Epithelial cell of esophagus (primary cell): ENCODE results near the gene APBB1.

Experiments used
- DNase-seq: peaks from one replicate; pipeline ENCODE4 v3.0.0; 2010; ENCODE audit warnings: low read depth
- H3K4me3 ChIP-seq: 2 replicates; pipeline ENCODE4 v1.5.1; 2011; ENCODE audit warnings: mild to moderate bottlenecking, low read length, control low read depth
- TF ChIP-seq, protein P1 (sequence below): IDR thresholded peaks from 2 replicates; pipeline ENCODE4 v1.5.1; 2011; ENCODE audit warnings: low read depth, mild to moderate bottlenecking, low read length, control low read depth, inconsistent platforms; ENCODE audit not compliant: insufficient read depth; ENCODE audit errors: missing control alignments

Gene APBB1

DNA sequence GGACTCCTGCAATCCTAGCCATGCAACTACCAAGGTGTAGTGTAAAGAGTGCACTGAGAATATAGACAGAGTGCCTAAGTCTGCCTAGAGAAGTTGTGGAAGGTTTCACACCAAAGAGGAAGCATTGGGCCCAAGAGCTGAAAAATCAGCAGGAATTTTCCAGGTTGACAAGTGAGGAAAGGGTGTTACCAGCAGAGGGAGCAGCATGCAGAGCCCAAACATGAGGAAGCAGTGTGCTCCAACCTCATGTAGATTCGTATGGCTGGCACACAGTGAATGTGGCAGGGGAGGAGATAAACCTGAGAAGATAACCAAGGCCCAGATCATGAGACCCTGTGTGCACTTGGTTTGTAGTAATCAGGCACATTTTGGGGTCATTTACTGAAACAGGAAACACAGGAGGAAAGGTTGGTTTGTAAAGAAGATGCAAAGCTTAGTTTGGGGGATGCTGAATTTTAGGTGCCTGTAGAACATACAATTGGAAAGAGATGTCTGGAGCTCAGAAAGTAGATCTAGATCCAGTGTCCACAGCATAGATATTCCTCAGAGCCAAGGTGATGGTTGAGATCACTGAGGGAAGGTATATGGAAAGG is 20.2 kb upstream of the APBB1 start:
- DNase-seq = peak; percentile 68
- TF ChIP-seq, protein P1, sequence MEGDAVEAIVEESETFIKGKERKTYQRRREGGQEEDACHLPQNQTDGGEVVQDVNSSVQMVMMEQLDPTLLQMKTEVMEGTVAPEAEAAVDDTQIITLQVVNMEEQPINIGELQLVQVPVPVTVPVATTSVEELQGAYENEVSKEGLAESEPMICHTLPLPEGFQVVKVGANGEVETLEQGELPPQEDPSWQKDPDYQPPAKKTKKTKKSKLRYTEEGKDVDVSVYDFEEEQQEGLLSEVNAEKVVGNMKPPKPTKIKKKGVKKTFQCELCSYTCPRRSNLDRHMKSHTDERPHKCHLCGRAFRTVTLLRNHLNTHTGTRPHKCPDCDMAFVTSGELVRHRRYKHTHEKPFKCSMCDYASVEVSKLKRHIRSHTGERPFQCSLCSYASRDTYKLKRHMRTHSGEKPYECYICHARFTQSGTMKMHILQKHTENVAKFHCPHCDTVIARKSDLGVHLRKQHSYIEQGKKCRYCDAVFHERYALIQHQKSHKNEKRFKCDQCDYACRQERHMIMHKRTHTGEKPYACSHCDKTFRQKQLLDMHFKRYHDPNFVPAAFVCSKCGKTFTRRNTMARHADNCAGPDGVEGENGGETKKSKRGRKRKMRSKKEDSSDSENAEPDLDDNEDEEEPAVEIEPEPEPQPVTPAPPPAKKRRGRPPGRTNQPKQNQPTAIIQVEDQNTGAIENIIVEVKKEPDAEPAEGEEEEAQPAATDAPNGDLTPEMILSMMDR = peak; percentile 81

DNA sequence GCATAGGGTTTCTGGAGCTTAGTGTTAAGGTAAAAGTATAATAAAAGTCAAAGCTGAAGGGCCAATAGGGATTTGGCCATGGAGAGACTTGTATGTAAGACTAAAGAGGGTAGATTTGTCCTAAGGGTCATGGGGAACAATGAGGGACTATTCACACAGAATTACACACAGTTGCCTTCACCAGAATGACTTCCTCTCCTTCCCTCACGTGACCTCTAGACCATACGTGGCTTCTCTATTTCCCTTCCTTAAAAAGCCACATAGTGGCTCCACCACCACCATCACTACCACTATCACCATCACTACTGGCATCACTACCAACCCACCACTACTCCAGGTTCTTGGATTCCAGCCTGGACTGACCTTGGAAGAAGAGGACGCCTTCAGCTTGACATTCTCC is 19.1 kb upstream of the APBB1 start:
- TF ChIP-seq, protein P1 = no peak
- no peak for DNase-seq
- no peak overlapping the region for H3K4me3 ChIP-seq

More for the DNA sequence above, 20.2 kb upstream of the APBB1 start:
- H3K4me3 ChIP-seq = no peak overlapping the region

DNA sequence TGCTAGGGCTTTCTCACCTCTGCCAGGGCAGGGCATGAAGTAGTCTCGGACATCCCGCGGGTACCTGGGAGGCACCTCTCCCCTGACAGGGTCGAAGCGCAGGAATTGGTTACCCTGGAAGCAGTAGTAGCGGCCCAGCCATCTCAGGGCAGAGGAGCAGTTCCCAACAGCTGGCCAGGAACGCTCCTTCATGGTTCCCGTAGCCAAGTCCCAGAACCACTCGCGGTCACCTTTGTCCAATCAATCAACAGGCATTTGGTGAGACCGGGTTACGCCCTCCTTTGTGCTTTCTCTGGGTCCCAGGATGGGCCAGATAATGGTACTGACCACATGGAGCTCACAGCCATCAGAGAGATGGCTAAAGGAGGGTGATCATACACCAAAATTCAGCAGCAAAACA is 18.5 kb upstream of the APBB1 start:
- H3K4me3 ChIP-seq = no peak overlapping the region
- DNase-seq = no peak
- TF ChIP-seq, protein P1 = no peak

DNA sequence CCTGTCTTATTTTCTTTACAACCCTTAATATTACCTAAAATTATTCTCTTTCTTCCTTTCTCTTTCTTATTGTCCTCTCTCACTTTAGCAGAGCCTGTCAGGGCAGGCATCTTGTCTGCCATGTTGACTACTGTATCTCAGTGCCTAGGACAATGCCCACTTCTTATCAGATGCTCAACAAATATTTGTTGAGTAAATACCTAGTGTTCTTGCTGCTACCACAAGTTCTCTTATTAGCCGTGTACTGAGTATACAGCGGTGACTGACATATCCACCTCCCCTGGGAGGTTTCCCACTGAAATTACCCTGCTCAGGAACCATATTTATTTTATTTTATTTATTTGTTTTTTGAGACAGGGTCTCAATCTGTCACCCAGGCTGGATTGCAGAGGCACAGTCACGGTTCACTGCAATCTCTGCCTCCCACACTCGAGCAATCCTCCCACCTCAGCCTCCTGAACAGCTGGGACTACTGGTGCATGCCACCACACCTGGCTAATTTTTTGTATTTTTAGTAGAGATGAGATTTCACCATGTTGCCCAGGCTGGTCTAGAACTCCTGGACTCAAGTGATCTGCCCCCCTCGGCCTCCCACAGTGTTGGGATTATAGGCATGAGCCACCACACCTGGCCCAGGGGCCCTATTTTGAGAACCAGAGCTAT is 15.2 kb upstream of the APBB1 start:
- DNase-seq = no peak
- no peak overlapping the region for H3K4me3 ChIP-seq
- TF ChIP-seq, protein P1 = no peak

DNA sequence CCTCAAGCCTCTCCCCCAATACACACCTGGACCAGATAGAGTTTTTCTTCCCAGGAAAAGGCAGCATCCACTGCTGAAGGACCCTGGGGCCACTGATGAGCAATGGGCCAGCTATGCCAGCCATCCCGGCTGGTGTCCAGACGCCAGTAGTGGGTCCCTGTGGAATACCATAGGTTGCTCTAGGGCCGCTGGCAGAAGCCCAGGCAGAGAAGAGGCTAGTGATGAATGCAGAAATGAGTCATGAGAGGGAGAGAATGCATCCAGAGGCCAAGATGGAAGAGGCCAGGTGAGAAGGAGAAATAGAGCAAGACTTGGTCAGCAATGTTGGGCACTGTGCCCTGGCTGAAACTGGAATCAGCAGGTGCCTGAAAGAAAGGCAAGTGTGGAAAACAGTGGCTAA is 13.0 kb upstream of the APBB1 start:
- no peak overlapping the region for H3K4me3 ChIP-seq
- DNase-seq = peak; percentile 70
- TF ChIP-seq, protein P1 = no peak

DNA sequence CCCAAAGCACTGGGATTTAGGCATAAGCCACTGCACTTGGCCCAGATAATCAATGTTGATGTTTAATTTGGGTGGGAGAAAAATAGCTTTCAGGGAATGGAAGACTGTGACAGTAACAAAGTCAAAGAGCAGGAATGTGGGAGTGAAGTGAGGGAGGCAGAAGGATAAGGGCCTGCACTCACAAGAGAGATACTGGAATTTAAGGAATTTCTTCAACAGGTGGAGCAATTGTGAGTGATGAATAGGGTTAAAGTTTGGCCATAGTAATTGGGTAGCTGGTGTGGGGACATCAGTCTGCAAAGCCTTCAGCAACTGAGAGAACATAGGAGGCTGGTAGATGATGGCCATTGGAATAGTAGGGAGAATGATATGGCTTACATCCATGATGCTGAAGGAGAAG is 8.6 kb upstream of the APBB1 start:
- TF ChIP-seq, protein P1 = no peak
- no peak overlapping the region for H3K4me3 ChIP-seq
- no peak for DNase-seq

DNA sequence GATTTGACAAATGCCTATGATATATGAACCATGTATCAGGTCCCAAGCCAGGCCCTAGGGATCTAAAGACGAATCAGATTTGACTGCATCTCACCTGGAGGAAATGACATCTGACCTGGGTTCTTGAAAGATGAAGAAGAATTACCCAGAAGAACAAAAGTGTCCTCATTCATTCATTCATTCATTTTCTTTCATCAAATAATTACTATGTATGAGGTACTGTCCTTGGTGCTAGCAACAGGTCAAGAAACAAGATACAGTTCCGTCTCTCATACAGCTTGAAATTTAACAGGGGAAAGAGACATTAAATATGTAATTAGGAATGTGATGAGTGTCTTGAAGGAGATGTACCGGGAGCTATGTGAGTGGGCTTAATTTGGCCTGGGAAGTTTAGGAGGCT is 1.8 kb upstream of the APBB1 start:
- H3K4me3 ChIP-seq = no peak overlapping the region
- TF ChIP-seq, protein P1 = no peak
- no peak for DNase-seq
